Stromal cell of bone marrow (primary cell): ENCODE measurements around the gene DISP2.

Experiments
- DNase-seq: peaks from one replicate; pipeline ENCODE4 v3.0.0-alpha.2; 2012; ENCODE audit warnings: low read depth

DISP2 gene

DNA sequence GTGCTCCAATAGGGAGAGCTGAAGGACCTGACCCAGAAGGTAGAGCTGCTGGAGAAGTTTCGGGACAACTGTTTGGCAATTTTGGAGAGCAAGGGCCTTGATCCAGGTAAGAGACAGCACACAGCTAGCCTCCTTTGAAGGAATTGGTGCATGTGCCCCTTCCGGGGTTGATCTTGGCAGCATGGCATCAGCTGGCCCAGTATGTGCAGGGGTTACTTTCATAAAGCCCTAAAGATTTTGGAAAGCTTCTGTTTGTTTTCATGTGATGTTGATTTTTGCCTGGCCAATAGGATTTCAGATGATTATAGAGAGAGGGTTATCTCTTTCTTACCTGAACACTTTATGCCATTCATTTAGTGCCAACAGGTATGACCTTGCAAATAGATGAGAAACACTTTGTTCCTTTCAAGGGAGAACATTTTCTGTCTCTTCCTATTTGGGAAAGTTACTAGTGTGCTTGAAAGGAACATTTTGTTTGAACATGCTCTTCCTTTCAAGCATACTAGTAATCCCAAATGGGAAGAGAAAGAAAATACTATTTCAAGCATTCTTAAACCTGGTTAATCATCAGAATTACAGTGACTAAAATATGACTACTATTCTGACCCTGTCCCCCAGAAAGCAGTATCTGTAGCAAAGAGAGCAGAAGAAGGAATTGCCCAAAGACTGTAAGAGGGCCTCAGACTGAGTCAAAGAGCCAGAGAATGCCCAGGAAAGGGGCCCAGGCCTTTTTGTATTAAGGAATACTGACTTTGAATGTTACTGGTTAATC is 32.0 kb downstream of the DISP2 start:
- DNase-seq: no peak

DNA sequence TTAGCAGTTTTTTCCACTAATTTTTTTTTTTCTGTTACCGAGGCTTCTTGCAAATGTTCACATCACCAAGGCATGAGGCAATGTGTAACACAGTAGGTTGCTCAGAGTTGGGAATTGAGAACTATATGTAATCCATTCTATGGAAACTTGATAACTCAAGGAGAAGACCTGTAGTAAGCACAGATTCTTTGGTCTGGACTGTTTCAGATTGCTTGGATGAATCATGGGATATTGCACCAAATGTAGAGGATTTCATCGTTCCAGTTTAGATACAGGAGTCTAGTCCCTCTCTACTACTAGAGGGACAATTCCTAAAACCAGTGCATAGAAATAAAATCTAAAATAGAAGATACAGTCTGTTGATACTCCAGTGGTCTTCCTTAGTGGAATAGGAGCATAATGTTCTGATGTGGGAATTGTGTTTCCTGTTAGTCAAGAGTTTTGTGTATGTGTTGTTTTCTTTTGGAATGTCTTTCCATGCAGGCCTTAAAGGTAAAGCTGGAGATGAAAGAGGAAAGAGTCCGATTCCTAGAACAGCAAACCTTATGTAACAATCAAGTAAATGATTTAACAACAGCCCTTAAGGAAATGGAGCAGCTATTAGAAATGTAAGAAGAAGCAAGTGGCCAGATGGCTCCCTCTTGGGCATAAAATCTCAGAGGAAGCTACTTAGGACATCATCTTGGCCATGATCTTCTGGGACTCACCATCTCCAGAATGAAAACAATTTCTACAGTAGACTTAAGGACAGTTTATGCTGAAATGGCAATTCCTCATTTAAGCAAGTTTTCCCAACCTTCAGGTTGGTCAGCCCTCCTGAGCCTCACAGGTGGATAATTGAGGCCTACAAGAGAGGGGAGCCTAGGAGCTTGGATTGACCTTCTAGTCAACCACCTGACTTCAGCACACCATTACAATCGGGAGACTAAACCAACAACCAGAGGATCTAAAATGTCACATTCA is 35.2 kb downstream of the DISP2 start:
- no peak for DNase-seq

DNA sequence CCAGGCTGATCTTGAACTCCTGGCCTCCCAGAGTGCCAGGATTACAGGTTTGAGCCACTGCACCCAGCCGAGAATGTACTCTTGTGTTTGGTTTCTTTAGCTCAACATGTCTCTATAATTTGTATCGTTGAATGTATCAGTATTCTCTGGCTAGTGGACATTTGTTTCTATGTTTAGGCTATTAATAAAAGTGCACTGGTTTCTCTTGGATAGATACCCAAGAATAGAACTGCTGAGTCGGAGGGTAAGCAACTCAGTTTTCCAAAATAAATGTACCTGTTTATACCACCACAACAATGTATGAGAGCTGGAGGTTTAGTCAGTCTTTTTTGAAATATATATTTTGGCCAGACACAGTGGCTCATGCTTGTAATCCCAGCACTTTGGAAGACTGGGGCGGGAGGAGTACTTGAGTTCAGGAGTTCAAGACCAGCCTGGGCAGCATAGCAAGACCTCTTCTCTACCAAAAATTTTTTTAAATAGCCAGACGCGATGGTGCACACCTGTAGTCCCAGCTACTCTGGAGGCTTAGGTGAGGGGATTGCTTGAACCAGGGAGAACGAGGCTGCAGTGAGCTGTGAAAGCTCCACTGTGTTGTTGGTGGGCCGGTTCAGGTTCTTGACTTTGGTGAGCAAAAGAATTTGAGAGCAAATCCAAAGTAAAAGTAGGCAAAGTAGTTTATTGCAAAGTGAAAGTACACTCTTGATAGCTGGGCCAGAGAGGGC is 39.8 kb downstream of the DISP2 start:
- DNase-seq: no peak

DNA sequence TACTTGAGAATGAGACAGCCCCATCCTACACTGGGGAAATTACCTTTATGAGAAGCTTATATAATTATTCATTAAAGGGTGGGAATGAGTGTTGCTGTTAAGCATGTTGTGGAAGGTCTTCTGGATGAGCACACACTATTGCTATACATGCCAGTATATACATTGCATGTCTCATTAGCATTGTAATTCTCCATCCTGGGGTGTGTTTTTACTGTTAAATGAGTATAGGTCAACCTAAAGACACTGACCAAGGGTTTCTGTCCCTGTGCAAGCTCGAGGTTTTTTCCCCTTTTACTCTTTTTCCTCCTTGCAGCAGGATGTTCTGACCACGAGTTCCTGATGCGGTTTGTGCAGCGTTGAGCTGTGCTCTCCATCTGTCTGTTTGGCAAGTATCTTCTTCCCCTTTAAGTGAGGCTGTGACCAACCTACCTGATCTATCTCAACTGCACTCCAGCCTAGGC is 40.4 kb downstream of the DISP2 start:
- DNase-seq: no peak

DNA sequence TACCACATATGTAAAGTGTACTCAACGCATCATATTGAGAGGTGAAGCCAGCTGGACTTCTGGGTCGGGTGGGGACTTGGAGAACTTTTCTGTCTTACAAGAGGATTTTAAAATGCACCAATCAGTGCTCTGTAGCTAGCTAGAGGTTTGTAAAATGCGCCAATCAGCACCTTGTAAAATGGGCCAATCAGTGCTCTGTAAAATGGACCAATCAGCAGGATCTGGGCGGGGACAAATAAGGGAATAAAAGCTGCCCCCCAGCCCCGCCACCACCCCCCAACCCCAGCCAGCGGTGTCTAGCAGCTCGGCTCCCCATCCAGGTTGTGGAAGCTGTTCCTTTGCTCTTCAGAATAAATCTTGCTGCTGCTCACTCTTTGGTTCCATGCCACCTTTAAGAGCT is 41.4 kb downstream of the DISP2 start:
- DNase-seq: no peak

DNA sequence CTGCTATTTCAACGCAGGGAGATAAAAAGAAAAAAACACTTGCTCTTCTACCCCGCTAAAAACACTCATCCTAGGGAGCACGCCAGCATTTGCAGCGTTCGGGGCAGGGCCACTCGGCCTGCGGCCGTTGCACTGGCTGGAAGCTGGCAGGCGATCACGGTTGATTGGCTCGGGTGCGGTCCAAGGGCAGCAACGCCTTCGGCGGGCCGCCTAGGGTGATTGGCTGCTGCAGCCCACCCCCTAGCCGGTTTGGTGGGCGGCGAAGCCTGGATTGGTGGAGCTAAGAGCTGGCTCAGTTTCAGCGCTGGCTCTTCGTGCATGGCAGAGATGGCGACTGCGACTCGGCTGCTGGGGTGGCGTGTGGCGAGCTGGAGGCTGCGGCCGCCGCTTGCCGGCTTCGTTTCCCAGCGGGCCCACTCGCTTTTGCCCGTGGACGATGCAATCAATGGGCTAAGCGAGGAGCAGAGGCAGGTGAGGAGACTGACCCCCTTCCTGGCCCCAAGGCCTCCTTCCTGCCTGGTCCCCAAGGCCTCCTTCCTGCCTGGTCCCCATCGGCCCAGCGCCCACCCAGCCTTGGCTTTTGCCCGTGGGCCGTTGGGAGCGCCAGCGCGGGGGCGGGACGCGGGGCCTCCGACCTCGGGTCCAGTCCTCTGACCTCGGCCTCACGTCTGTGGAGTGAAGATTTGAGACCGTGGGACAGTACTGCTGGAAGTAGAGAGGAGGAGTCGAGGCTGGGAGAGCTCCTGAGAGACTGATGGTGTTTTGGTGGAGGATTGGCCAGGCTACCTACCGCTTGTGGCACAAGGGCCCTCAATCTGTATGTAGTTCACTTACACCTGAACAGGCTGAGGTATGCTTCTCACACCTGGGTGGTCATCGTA is 47.7 kb downstream of the DISP2 start, which contains the start of gene IVD:
Gene IVD, plus strand, starts transcription at position 295 of the 881 bp plus-strand sequence. Its CDS starts 33 bp downstream, at position 328.
- DNase-seq: peak; percentile 94

DNA sequence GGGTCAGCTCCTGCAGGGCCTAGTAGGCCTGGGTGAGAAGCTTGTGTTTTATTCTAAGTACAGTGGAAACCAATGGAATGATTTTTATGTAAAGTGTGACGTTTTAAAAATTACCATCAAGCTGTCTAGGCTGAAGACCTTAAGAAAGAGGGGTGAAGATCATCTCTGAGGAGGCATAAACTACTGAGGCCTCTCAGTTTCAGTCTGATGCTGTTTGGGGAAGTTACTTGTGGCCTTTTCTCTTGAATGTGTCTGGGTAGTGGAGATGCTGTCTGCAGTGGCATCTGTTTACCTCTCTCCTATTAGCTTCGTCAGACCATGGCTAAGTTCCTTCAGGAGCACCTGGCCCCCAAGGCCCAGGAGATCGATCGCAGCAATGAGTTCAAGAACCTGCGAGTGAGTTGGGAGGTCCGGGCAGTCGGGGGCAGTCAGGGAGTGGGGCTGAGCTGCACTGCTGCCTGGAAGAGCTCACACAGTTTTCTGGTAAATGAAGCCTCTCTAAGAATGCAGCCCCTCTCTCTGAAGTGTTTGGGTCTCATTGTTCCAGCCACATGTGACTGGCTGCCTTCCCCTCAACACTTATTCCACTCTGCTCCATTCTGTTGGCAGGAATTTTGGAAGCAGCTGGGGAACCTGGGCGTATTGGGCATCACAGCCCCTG is 49.4 kb downstream of the DISP2 start:
- no peak for DNase-seq

DNA sequence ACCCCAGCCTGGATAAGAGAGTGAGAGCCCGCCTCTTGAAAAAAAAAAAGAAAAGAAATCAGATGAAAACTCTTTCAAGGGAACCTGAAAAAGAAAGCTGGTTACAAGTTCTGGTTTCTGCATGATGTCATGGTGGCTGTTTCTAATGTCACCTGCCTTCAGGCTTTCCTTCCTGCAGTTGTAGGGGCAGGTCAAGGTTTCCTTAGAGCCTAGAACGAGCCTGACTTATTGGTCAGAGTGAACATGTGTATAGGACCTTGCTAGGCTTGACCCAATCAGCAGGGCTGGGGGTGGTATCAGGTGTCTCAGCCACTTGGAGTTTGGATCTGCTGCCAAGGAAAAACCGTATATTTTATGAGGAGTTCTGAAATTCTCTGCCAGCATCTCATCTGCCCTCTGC is 51.3 kb downstream of the DISP2 start:
- no peak for DNase-seq

DNA sequence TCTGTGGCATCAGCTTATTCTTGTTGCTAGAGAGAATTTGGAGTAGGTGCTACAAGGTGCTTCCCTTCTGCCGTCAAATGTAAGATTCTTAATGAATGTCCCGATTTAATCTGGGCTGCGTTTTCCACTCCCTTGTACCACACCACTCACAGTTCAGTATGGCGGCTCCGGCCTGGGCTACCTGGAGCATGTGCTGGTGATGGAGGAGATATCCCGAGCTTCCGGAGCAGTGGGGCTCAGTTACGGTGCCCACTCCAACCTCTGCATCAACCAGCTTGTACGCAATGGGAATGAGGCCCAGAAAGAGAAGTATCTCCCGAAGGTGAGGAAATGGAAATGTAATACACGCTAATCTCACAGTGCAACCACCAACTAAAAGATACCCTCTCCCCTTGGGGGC is 52.5 kb downstream of the DISP2 start:
- DNase-seq: no peak

DNA sequence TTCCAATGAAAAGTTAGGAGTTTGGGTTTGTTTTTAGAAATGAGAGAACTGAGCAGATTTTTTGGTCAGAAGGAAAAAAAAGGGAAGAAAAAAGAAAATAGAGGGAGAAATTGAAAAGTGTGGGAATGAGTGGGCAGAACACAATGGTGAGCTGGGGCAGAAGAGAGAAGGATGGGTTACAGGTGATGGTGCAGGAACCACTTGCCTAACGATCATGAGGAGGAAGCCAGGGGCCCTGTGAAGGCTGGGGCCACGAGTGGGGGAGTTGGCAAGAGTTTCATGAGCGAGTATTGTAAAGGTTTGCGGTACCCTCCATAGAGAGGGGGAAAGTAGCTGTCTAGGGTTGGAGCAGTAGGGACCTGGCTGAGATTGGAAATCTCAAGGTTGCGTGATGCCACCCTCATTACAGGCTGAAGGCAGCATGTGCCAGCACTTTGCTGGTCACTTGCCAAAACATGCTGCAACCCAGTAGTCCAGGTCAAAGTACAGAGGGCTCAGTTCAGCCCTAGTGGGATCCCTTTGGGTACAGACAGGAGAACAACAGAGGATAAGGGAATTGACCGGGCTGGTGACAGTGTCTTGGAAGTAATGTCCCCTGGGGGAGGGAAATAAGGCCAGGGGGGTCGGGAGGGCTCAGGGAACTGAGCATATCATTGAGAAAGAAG is 54.2 kb downstream of the DISP2 start:
- DNase-seq: no peak

DNA sequence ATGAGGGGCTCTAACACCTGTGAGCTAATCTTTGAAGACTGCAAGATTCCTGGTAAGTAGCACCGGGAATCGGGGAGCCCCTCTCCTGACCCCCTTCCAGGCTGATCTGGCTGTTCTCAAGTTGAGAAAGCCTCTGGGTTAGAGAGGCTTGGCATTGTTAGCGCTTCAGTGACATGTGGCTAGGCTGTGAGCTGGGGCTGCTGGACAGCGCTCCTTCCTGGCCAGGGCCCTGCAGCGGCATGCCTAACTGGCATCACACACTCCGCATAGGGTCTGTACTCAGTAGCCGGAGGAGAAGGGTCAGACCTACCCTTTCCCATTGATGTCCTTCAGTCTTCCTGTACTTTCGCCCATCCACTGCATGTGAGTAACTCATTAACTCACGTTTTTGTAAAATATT is 55.0 kb downstream of the DISP2 start:
- no peak for DNase-seq

DNA sequence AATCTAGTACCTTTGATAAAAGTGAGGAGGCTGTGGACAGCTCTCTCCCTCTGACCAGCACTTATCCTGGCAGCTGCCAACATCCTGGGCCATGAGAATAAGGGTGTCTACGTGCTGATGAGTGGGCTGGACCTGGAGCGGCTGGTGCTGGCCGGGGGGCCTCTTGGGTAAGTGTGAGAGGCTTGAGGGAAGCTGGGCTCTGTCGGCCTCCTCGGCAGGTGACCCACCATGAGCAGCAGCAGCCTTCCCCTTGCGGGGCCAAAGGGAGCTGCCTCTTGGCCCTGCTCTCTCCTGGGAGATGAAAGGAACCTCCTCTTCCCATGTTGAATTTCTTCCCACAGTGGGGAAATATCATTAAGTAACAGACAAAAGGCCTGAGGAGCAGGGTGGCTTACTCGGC is 56.8 kb downstream of the DISP2 start:
- no peak for DNase-seq

DNA sequence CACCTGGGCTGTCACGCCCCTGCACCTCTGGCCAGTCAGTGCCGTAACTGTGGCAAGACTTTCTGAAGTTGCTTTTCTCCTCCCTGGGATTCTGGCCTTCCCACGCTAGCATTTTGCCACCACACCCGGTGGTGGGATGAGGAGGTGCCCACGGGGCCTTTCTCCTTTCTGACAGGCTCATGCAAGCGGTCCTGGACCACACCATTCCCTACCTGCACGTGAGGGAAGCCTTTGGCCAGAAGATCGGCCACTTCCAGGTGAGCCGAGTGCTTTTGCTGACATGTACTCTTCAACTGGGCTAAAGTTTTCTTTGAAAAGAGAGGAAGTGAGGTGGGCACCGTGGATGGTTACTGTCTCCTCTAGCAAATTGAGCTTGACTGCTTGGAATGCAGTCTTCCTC is 57.2 kb downstream of the DISP2 start:
- DNase-seq: no peak

DNA sequence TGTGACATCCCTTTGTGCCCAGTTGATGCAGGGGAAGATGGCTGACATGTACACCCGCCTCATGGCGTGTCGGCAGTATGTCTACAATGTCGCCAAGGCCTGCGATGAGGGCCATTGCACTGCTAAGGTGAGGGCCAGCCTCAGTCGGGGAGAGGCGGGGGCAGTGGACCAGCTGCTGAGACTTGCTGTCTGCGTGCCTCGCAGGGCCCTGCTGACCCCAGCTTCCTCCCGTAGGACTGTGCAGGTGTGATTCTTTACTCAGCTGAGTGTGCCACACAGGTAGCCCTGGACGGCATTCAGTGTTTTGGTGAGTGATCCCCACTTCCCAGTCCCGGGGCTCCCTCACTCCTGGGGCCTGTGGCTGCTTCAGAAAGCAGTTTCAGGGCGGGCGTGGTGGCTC is 58.0 kb downstream of the DISP2 start:
- DNase-seq: no peak

DNA sequence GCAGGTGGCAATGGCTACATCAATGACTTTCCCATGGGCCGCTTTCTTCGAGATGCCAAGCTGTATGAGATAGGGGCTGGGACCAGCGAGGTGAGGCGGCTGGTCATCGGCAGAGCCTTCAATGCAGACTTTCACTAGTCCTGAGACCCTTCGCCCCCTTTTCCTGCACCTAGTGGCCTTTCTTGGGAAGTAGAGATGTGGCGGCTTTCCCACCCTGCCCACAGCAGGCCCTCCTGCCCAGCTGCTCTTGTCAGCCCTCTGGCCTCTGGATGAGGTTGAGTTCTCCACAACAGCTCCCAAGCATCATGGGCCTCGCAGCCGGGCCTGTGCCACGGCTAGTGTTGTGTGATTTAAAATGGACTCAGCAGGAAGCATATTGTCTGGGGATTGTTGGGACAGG is 60.1 kb downstream of the DISP2 start:
- DNase-seq: no peak

DNA sequence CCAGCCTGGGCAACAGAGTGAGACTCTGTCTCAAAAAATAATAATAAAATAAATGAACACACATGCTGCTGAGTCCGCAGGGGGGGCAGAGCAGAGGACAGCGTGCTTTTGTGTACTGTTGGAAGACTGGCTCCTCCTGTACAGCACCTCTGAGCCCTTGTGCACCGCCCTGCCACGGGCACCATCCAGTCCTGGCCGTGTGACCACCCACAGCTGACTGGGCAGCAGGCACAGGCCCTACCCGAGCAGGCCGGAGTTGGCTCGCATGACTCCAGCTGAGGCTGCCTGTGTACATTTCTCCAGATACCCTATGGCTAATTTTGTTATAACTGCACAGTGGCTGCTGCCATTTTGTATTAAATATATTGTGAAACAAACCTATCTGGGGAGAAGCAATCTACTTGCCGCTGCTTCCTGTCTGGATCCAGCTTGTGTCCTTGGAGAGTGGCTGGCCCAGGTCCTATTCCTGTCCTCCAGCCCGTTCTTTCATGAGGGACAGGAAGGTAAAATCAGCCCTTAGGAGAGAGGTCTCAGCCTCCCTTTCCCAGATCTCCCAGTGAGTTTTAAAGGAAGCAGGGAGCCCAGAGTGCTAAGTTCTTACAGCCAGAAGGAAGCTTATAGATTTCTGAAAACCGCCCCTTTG is 62.2 kb downstream of the DISP2 start:
- no peak for DNase-seq

DNA sequence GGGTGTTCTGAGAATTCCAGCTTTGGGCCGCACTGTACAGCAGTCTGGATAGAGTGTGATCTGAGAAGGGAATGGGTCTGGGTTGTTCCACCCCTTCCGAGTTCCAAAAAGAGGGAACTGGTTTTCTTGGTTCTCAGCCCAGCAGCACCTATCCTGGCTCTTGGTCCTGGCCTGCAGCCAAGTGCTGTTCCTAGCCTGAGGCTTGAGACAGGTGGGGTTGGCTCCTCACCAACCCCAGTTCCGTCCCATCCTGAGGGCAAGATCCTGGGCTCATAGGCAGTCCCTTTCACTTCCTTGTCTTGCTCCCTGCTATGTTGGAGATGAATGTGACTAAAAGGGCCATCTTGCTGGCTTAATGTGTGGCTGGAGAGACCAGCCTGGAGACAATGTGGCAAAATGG is 62.8 kb downstream of the DISP2 start:
- DNase-seq: no peak

DNA sequence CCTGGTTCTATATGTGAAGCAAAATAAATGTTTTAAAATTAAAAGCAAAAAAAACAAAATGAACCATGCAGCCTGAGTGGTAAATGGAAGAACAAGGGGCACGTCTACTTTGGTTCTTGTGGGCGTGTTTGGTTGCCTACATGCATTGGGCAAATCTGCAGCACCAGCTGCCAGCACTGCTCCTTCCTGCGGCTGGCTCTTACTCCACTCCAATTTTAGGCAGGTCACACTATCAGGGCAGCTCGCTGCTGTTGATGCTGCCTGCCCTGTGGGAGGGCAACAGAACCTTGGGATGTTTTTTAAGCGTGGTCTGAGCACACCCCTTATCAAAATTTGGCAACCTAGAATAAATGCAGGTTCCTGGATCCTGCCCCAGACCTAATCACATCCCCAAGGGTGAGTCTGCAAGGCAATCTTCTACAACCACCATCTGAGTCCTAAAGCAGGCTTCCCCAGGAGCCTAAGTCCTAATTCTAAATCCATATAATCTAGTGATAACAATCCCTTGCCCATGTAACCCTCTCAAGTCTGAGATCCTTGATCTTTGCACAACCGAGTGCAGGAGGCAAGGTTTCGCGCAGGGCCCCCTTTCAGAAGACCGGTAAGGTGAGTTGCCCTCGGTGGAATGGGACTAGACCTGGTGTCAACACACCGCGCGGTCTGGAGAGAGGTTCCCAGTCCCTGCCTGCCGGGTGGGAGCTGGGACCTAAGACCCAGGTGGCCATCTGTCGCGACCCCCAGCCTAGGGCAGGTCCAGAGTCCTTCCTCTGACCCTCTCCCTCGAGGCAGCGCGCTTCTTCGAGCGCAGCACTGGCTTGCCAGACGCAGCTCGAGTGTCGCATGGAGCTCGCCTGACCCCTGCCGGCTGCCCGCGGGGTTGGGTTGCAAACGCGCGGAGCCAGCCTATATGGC is 63.5 kb downstream of the DISP2 start:
- DNase-seq: peak; percentile 18
